Activated CD4-positive, alpha-beta T cell treated with anti-CD3 and anti-CD28 coated beads, Interleukin-2, amount 10 ng/mL, durations not matched to agents 7 days and 5 days (primary cell): ENCODE data around the gene FRMD8. TPM values are rescaled to one million over a fixed set of nuclear protein-coding genes. Genes with fewer than 3 reads are reported as not detected.
A peak's percentile ranks its signal among the peaks of the same experiment; 100 is the strongest.

Experiments used
- CTCF ChIA-PET: fragments of 350-600 bp; sonication (Branson Sonifier 250); formaldehyde crosslinking; loops from one replicate; lab custom pipeline; 2021; ENCODE audit warnings: antibody characterized with exemption; lab: Charles Lee
- POLR2A ChIA-PET: fragments of 350-600 bp; sonication (Branson Sonifier 250); formaldehyde crosslinking; loops from one replicate; lab custom pipeline; 2021; ENCODE audit warnings: antibody characterized with exemption; lab: Charles Lee
- DNase-seq: peaks from one replicate; pipeline ENCODE4 v3.0.0-alpha.2; 2020
- H3K27ac Mint-ChIP-seq: one replicate; pipeline ENCODE4 v1.8.0; 2021; ENCODE audit warnings: mild to moderate bottlenecking, moderate library complexity, mixed read lengths
- H3K27me3 Mint-ChIP-seq: one replicate; pipeline ENCODE4 v1.8.0; 2021; ENCODE audit warnings: mixed read lengths
- H3K36me3 Mint-ChIP-seq: one replicate; pipeline ENCODE4 v1.8.0; 2021; ENCODE audit warnings: low read depth, mixed read lengths
- H3K4me1 Mint-ChIP-seq: one replicate; pipeline ENCODE4 v1.8.0; 2021; ENCODE audit warnings: mixed read lengths
- H3K4me3 Mint-ChIP-seq: one replicate; pipeline ENCODE4 v1.8.0; 2021; ENCODE audit warnings: mild to moderate bottlenecking, moderate library complexity, mixed read lengths
- H3K9me3 Mint-ChIP-seq: one replicate; pipeline ENCODE4 v1.8.0; 2021; ENCODE audit warnings: mixed read lengths
- total RNA-seq, 2 experiments: library from RNA; stranded (reverse); gene quantifications; one replicate each; pipeline ENCODE4 v1.2.3, GENCODE V29; 2021

The FRMD8 gene, protein sequence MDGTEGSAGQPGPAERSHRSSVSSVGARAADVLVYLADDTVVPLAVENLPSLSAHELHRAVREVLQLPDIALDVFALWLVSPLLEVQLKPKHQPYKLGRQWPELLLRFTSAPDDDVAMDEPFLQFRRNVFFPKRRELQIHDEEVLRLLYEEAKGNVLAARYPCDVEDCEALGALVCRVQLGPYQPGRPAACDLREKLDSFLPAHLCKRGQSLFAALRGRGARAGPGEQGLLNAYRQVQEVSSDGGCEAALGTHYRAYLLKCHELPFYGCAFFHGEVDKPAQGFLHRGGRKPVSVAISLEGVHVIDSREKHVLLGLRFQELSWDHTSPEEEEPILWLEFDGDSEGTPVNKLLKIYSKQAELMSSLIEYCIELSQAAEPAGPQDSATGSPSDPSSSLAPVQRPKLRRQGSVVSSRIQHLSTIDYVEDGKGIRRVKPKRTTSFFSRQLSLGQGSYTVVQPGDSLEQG
- total RNA-seq = 10 to 100 TPM; 49.5 to 52.1 TPM

- CTCF ChIA-PET = interaction anchor here (0.7 to 3.0 kb wide), 7 partner anchors 8 to 539 kb away, joined by 3 to 14 read pairs (median 3); no protein-coding TSS in a partner anchor
- H3K4me1 Mint-ChIP-seq = peaks cover 76% of the 10 kb centered on the region
Measured at GRCh38 chr11:65386307-65387140, at the start of gene FRMD8. TSS of gene FRMD8 (plus strand) at chr11:65386637. CDS start at chr11:65387037, 400 bp downstream.

GRCh38 chr11:65338676-65339075 is 47.8 kb upstream of the FRMD8 start:
- Mint-ChIP-seq H3K4me3 (no peak overlapping the region), H3K27me3 (no peaks in the 10 kb centered on the region), H3K9me3 (no peaks in the 10 kb centered on the region), H3K4me1 (peaks cover 31% of the 10 kb centered on the region), H3K36me3 (peaks cover 31% of the 10 kb centered on the region), H3K27ac (no peak overlapping the region)
- DNase-seq = no peak
- CTCF ChIA-PET = interaction anchor here (0.6 to 2.3 kb wide), 4 partner anchors 9 to 424 kb away, joined by 3 to 10 read pairs (median 4); no protein-coding TSS in a partner anchor
- POLR2A ChIA-PET = no interaction called here

More at GRCh38 chr11:65386307-65387140, at the start of gene FRMD8:
- peaks cover 14% of the 10 kb centered on the region for H3K36me3 Mint-ChIP-seq
- no peaks in the 10 kb centered on the region for H3K9me3 Mint-ChIP-seq
- POLR2A ChIA-PET = interaction anchor here (1.2 to 2.5 kb wide), 2 partner anchors 37 to 113 kb away, joined by 6 to 11 read pairs; partner anchors contain the start of gene NEAT1
- no peaks in the 10 kb centered on the region for H3K27me3 Mint-ChIP-seq
- DNase-seq = peak; percentile 88
- peak within 1 kb of the TSS; percentile 94 for H3K4me3 Mint-ChIP-seq
- H3K27ac Mint-ChIP-seq = peak within 1 kb of the TSS; percentile 98

- peaks cover 33% of the 10 kb centered on the region for H3K36me3 Mint-ChIP-seq
- no peaks in the 10 kb centered on the region for H3K27me3 Mint-ChIP-seq
- POLR2A ChIA-PET = no interaction called here
- no peak overlapping the region for H3K4me3 Mint-ChIP-seq
- peaks cover 22% of the 10 kb centered on the region for H3K4me1 Mint-ChIP-seq
- CTCF ChIA-PET = interaction anchor here (2.3 kb wide), 1 partner anchor 11 kb away, joined by 10 read pairs; no protein-coding TSS in a partner anchor
- DNase-seq = no peak
- no peaks in the 10 kb centered on the region for H3K9me3 Mint-ChIP-seq
- no peak overlapping the region for H3K27ac Mint-ChIP-seq
Measured at GRCh38 chr11:65340226-65340625, 46.2 kb upstream of the FRMD8 start.

DNA sequence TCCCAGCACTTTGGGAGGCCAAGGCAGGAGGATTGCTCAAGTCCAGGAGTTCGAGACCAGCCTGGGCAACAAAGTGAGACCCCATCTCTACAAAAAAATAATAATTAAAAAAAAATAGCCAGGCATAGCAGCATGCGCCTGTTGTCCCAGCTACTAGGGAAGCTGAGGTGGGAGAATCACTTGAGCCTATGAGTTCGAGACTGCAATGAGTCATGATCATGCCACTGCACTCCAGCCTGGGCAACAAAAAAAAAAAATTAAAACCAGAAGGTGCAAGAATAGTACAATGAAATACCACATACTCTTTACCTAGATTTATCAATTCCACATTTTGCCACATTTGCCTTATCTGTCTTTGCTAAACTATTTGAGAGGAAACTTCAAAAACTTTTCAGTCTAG is 44.6 kb upstream of the FRMD8 start:
- ChIA-PET CTCF (interaction anchor here (0.7 to 1.3 kb wide), 2 partner anchors 12 to 180 kb away, joined by 3 to 6 read pairs; no protein-coding TSS in a partner anchor), POLR2A (no interaction called here)
- Mint-ChIP-seq H3K4me1 (peaks cover 17% of the 10 kb centered on the region), H3K27ac (no peak overlapping the region), H3K36me3 (peaks cover 40% of the 10 kb centered on the region), H3K9me3 (no peaks in the 10 kb centered on the region), H3K4me3 (no peak overlapping the region), H3K27me3 (no peaks in the 10 kb centered on the region)
- no peak for DNase-seq

DNA sequence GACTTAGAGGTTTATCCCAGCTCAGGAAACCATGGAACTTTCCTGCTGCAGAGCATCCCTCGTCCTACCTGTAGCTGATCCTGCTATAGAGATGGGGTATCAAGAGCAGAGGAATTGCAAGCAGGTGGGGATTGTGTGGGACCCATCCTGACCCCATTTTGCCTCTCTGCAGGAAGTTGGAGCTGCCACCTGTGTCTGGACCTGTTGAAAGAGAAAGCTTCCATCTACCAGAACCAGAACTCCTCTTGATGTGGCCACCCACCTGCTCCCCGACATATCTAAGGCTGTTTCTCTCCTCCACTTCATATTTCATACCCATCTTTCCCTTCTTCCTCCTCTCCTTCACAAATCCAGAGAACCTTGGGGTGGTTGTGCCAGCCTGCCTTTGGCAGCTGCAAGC is 34.9 kb upstream of the FRMD8 start:
- no peak for DNase-seq
- Mint-ChIP-seq H3K27me3 (no peaks in the 10 kb centered on the region), H3K9me3 (no peaks in the 10 kb centered on the region), H3K36me3 (peaks cover 26% of the 10 kb centered on the region), H3K4me1 (peaks cover 16% of the 10 kb centered on the region), H3K4me3 (no peak overlapping the region), H3K27ac (no peak overlapping the region)
- ChIA-PET POLR2A (interaction anchor here (0.6 kb wide), 1 partner anchor 159 kb away, joined by 4 read pairs; no protein-coding TSS in a partner anchor), CTCF (interaction anchor here (1.0 to 1.6 kb wide), 3 partner anchors 22 to 36 kb away, joined by 3 to 5 read pairs (median 4); no protein-coding TSS in a partner anchor)

DNA sequence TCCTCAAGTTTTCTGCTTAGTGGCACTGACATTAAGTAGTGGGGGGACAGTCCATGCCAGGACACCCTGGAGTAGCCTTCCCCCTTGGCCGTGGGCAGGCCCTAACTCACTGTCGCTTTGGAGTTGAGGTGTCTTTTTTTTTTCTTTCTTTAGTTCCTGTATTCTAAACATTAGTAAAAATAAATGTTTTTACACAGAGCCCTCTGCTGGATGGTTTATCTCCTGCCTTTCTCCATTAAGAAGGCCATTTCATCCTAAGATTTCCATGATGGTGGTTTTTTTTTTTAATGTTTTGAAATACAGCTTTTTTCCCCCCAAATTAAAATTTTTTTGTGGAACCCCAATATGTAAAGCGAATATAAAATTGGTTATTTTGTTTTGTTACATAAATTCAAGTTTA is 33.7 kb upstream of the FRMD8 start:
- Mint-ChIP-seq H3K27me3 (peaks cover 4% of the 10 kb centered on the region), H3K36me3 (peaks cover 23% of the 10 kb centered on the region), H3K27ac (no peak overlapping the region), H3K9me3 (no peaks in the 10 kb centered on the region), H3K4me3 (no peak overlapping the region), H3K4me1 (peaks cover 16% of the 10 kb centered on the region)
- POLR2A ChIA-PET = no interaction called here
- no peak for DNase-seq
- CTCF ChIA-PET = no interaction called here

- CTCF ChIA-PET = interaction anchor here (0.6 kb wide), 1 partner anchor 108 kb away, joined by 3 read pairs; no protein-coding TSS in a partner anchor
- Mint-ChIP-seq H3K27ac (peak overlapping the region; percentile 58), H3K27me3 (peaks cover 4% of the 10 kb centered on the region), H3K36me3 (peaks cover 23% of the 10 kb centered on the region), H3K4me3 (peak overlapping the region; percentile 51), H3K4me1 (peaks cover 16% of the 10 kb centered on the region), H3K9me3 (no peaks in the 10 kb centered on the region)
- no peak for DNase-seq
- POLR2A ChIA-PET = no interaction called here
Measured at GRCh38 chr11:65353376-65353775, 33.1 kb upstream of the FRMD8 start.

- Mint-ChIP-seq H3K4me3 (peak overlapping the region; percentile 65), H3K27ac (peak overlapping the region; percentile 58), H3K36me3 (peaks cover 19% of the 10 kb centered on the region), H3K9me3 (no peaks in the 10 kb centered on the region), H3K27me3 (peaks cover 4% of the 10 kb centered on the region), H3K4me1 (peaks cover 16% of the 10 kb centered on the region)
- ChIA-PET POLR2A (no interaction called here), CTCF (interaction anchor here (0.6 kb wide), 2 partner anchors 107 to 402 kb away, joined by 3 read pairs; no protein-coding TSS in a partner anchor)
- no peak for DNase-seq
Measured at GRCh38 chr11:65353900-65354264, 32.6 kb upstream of the FRMD8 start.

DNA sequence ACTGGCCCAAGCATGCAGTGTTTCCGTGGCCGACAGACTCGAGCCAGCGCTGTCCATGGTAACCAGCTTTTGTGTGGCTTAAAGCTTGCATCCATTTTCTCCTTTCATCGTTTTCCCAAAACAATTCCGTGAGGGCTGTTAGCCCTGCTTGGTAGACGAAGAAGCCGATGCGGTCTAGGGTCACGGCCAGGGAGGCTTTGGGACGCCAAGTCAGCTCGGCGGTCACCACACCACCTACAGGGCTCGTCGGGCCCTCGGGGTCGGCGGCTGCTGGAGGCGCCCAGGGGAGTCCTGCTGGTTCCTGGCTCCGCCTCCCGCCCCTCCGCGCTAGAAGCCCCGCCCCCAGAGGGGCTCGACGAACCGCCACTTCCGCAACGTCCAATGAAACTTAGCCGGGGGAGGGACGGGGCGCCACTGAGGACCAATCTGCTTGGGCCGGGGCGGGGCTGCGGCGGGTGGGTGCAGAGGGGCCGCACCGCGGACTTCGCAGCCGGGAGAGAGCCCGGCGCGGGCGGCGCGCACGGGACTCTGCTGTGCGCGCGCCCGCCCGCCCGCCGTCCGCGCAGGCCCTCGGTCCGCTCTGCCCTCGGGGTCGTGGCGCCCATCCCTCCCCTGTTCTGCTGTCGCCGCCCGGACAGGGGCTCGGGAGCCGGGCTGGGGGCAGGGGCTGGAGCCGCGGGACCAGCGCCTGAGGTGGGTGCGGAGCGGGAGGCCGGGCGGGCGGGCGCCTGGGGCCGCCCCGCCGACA is 32.0 kb upstream of the FRMD8 start, which contains the start of gene TIGD3:
TSS of gene TIGD3 (plus strand) at position 487 of the 748 bp plus-strand sequence. CDS start 1,058 bp downstream, outside the sequence.
- peak within 1 kb of the TSS; percentile 83 for H3K27ac Mint-ChIP-seq
- peak; percentile 97 for DNase-seq
- H3K36me3 Mint-ChIP-seq = peaks cover 15% of the 10 kb centered on the region
- ChIA-PET CTCF (interaction anchor here (0.6 kb wide), 1 partner anchor 403 kb away, joined by 3 read pairs; no protein-coding TSS in a partner anchor), POLR2A (no interaction called here)
- peak within 1 kb of the TSS; percentile 85 for H3K4me3 Mint-ChIP-seq
- H3K27me3 Mint-ChIP-seq = peaks cover 4% of the 10 kb centered on the region
- peaks cover 16% of the 10 kb centered on the region for H3K4me1 Mint-ChIP-seq
- H3K9me3 Mint-ChIP-seq = no peaks in the 10 kb centered on the region

- Mint-ChIP-seq H3K9me3 (no peaks in the 10 kb centered on the region), H3K4me1 (peaks cover 16% of the 10 kb centered on the region), H3K36me3 (peaks cover 10% of the 10 kb centered on the region), H3K4me3 (peak overlapping the region; percentile 85), H3K27me3 (peaks cover 4% of the 10 kb centered on the region), H3K27ac (peak overlapping the region; percentile 83)
- peak; percentile 68 for DNase-seq
- CTCF ChIA-PET = interaction anchor here (0.9 to 1.3 kb wide), 5 partner anchors 13 to 215 kb away, joined by 3 to 4 read pairs (median 3); partner anchors contain the start of gene ZNRD2
- POLR2A ChIA-PET = no interaction called here
Measured at GRCh38 chr11:65355013-65355775, 31.2 kb upstream of the FRMD8 start.
